WTC11 (cell line): ENCODE results near the gene TP53I3. TPM values are rescaled to one million over a fixed set of nuclear protein-coding genes. Genes with fewer than 3 reads are reported as not detected.

Experiments
- ATAC-seq: fragments of 200-7000 bp; cut with Tn5 transposase; 2 replicates; pipeline ENCODE4 v1.10.0; 2021; ENCODE audit warnings: mild to moderate bottlenecking, moderate library complexity
- CTCF ChIA-PET: fragments of 300-600 bp; sonication (Branson Sonifier 250); formaldehyde crosslinking; loops from one replicate; lab custom pipeline; 2021; ENCODE audit warnings: antibody characterized with exemption; lab: Charles Lee
- POLR2A ChIA-PET: fragments of 350-600 bp; sonication (Branson Sonifier 250); formaldehyde crosslinking; loops from one replicate; lab custom pipeline; 2021; ENCODE audit warnings: antibody characterized with exemption; lab: Charles Lee
- DNase-seq: peaks from one replicate; pipeline ENCODE4 v3.0.0; 2021; ENCODE audit warnings: low spot score
- H3K27ac Mint-ChIP-seq: 2 replicates; pipeline ENCODE4 v1.8.0; 2021; ENCODE audit warnings: mixed read lengths
- H3K27me3 Mint-ChIP-seq: 2 replicates; pipeline ENCODE4 v1.8.0; 2021; ENCODE audit warnings: low read depth, mild to moderate bottlenecking, moderate library complexity, mixed read lengths
- H3K36me3 Mint-ChIP-seq: 2 replicates; pipeline ENCODE4 v1.8.0; 2021; ENCODE audit warnings: mixed read lengths
- H3K4me1 Mint-ChIP-seq: 2 replicates; pipeline ENCODE4 v1.8.0; 2022; ENCODE audit warnings: mixed read lengths
- H3K4me3 Mint-ChIP-seq: 2 replicates; pipeline ENCODE4 v1.8.0; 2021; ENCODE audit warnings: mild to moderate bottlenecking, moderate library complexity, mixed read lengths
- H3K9me3 Mint-ChIP-seq: 2 replicates; pipeline ENCODE4 v1.8.0; 2021; ENCODE audit warnings: mixed read lengths
- CREB1 ChIP-seq: sonication (generic); formaldehyde crosslinking; IDR thresholded peaks from 2 replicates; pipeline ENCODE4 v1.8.0; 2023; ENCODE audit warnings: mild to moderate bottlenecking, missing genetic modification reagents
- E2F4 ChIP-seq: sonication (generic); formaldehyde crosslinking; IDR thresholded peaks from 2 replicates; pipeline ENCODE4 v1.8.1; 2022; ENCODE audit warnings: low read depth, mild to moderate bottlenecking, moderate library complexity, missing genetic modification reagents, borderline replicate concordance
- ERG ChIP-seq: fragments of 250-450 bp; sonication (Bioruptor Pico); IDR thresholded peaks from 2 replicates; pipeline ENCODE4 v1.8.0; 2021; ENCODE audit warnings: mild to moderate bottlenecking
- ETV6 ChIP-seq: sonication (generic); formaldehyde crosslinking; IDR thresholded peaks from 2 replicates; pipeline ENCODE4 v1.8.1; 2022; ENCODE audit warnings: mild to moderate bottlenecking, missing genetic modification reagents
- FOXK1 ChIP-seq: sonication (generic); formaldehyde crosslinking; IDR thresholded peaks from 2 replicates; pipeline ENCODE4 v1.8.0; 2022; ENCODE audit warnings: mild to moderate bottlenecking, moderate library complexity, missing genetic modification reagents
- HMGA2 ChIP-seq: fragments of 250-450 bp; sonication (Bioruptor Pico); IDR thresholded peaks from 2 replicates; pipeline ENCODE4 v1.4.0; 2021; ENCODE audit warnings: mild to moderate bottlenecking, moderate library complexity
- JUN ChIP-seq: sonication (generic); formaldehyde crosslinking; IDR thresholded peaks from 2 replicates; pipeline ENCODE4 v1.8.0; 2023; ENCODE audit warnings: mild to moderate bottlenecking, missing genetic modification reagents
- MLX ChIP-seq: sonication (generic); formaldehyde crosslinking; IDR thresholded peaks from 2 replicates; pipeline ENCODE4 v1.8.1; 2023; ENCODE audit warnings: mild to moderate bottlenecking, missing genetic modification reagents, moderate library complexity
- NR2C2 ChIP-seq: sonication (generic); formaldehyde crosslinking; IDR thresholded peaks from 2 replicates; pipeline ENCODE4 v1.8.0; 2022; ENCODE audit warnings: mild to moderate bottlenecking, missing genetic modification reagents
- OVOL2 ChIP-seq: fragments of 250-450 bp; sonication (Bioruptor Pico); IDR thresholded peaks from 2 replicates; pipeline ENCODE4 v1.9.0; 2021; ENCODE audit warnings: mild to moderate bottlenecking, borderline replicate concordance
- RELA ChIP-seq: sonication (generic); formaldehyde crosslinking; IDR thresholded peaks from 2 replicates; pipeline ENCODE4 v1.8.1; 2022; ENCODE audit warnings: missing genetic modification reagents, mild to moderate bottlenecking, borderline replicate concordance
- SMAD3 ChIP-seq: sonication (generic); formaldehyde crosslinking; IDR thresholded peaks from 2 replicates; pipeline ENCODE4 v1.8.0; 2022; ENCODE audit warnings: missing genetic modification reagents, mild to moderate bottlenecking, borderline replicate concordance
- SOX15 ChIP-seq: fragments of 250-450 bp; sonication (Bioruptor Pico); IDR thresholded peaks from 2 replicates; pipeline ENCODE4 v1.9.0; 2021; ENCODE audit warnings: mild to moderate bottlenecking
- TP53 ChIP-seq: sonication (generic); formaldehyde crosslinking; IDR thresholded peaks from 2 replicates; pipeline ENCODE4 v1.8.1; 2023; ENCODE audit warnings: mild to moderate bottlenecking, missing genetic modification reagents
- USF1 ChIP-seq: sonication (generic); formaldehyde crosslinking; IDR thresholded peaks from 2 replicates; pipeline ENCODE4 v1.8.0; 2022; ENCODE audit warnings: mild to moderate bottlenecking, missing genetic modification reagents
- ZBTB43 ChIP-seq: sonication (generic); formaldehyde crosslinking; IDR thresholded peaks from 2 replicates; pipeline ENCODE4 v1.8.1; 2023; ENCODE audit warnings: mild to moderate bottlenecking, missing genetic modification reagents
- ZMAT4 ChIP-seq: fragments of 250-450 bp; sonication (Bioruptor Pico); IDR thresholded peaks from 2 replicates; pipeline ENCODE4 v1.9.0; 2021; ENCODE audit warnings: mild to moderate bottlenecking
- ZNF512 ChIP-seq: sonication (generic); formaldehyde crosslinking; IDR thresholded peaks from 2 replicates; pipeline ENCODE4 v1.8.1; 2022; ENCODE audit warnings: missing genetic modification reagents, borderline replicate concordance
- total RNA-seq: library from RNA; stranded (reverse); gene quantifications from 3 replicates; pipeline ENCODE4 v1.2.3, GENCODE V29; 2021

TP53I3 gene
- total RNA-seq, 1 experiment from 2014 or later: 32.9 TPM

GRCh38 chr2:24058564-24059271 is 25.9 kb downstream of the TP53I3 start (continued):
- TF ChIP-seq SMAD3 (CRISPR knock-in tag): no peak
- TF ChIP-seq FOXK1: no peak

GRCh38 chr2:24055750-24056149 is 28.9 kb downstream of the TP53I3 start:
- ATAC-seq: no peak
- no peak for DNase-seq
- TF ChIP-seq E2F4 (CRISPR knock-in tag): no peak
- no peak for TF ChIP-seq CREB1 (CRISPR knock-in tag)
- TF ChIP-seq NR2C2 (CRISPR knock-in tag): no peak
- no peak for TF ChIP-seq MLX
- peaks cover 22% of the 10 kb centered on the region for H3K36me3 Mint-ChIP-seq
- ChIA-PET CTCF (no interaction called here), POLR2A (no interaction called here)
- no peak overlapping the region for H3K4me3 Mint-ChIP-seq
- H3K27ac Mint-ChIP-seq: no peak overlapping the region
- no peaks in the 10 kb centered on the region for H3K27me3 Mint-ChIP-seq
- no peaks in the 10 kb centered on the region for H3K9me3 Mint-ChIP-seq
- H3K4me1 Mint-ChIP-seq: no peaks in the 10 kb centered on the region; the same call in 1 of the 2 replicates

- DNase-seq: no peak
- ATAC-seq: no peak
- Mint-ChIP-seq H3K27ac (no peak overlapping the region), H3K9me3 (no peaks in the 10 kb centered on the region), H3K27me3 (no peaks in the 10 kb centered on the region), H3K4me1 (no peaks in the 10 kb centered on the region), H3K36me3 (peaks cover 22% of the 10 kb centered on the region), H3K4me3 (no peak overlapping the region)
- TF ChIP-seq SOX15 (CRISPR knock-in tag): no peak
- TF ChIP-seq HMGA2: no peak
- TF ChIP-seq ZMAT4 (CRISPR knock-in tag): no peak
- no peak for TF ChIP-seq ERG (CRISPR knock-in tag)
- no peak for TF ChIP-seq ZNF512 (CRISPR knock-in tag)
- no peak for TF ChIP-seq NR2C2 (CRISPR knock-in tag)
- CTCF ChIA-PET: no interaction called here
- POLR2A ChIA-PET: no interaction called here
These were observed 30.1 kb downstream of the TP53I3 start for GRCh38 chr2:24054366-24055010.

GRCh38 chr2:24052951-24053350 is 31.7 kb downstream of the TP53I3 start:
- CTCF ChIA-PET: interaction anchor here (2.3 kb wide), 1 partner anchor 31 kb away, joined by 5 read pairs; the partner anchor contains the start of gene TP53I3
- H3K36me3 Mint-ChIP-seq: peaks cover 22% of the 10 kb centered on the region
- DNase-seq (no peak), ATAC-seq (no peak)
- H3K27ac Mint-ChIP-seq: no peak overlapping the region
- H3K4me1 Mint-ChIP-seq: peaks cover 4% of the 10 kb centered on the region; the same call in 1 of the 2 replicates
- no peaks in the 10 kb centered on the region for H3K9me3 Mint-ChIP-seq
- H3K4me3 Mint-ChIP-seq: no peak overlapping the region
- no peaks in the 10 kb centered on the region for H3K27me3 Mint-ChIP-seq
- POLR2A ChIA-PET: no interaction called here
- TF ChIP-seq OVOL2 (CRISPR knock-in tag) (no peak), USF1 (no peak), ZBTB43 (no peak), JUN (CRISPR knock-in tag) (no peak), TP53 (no peak), RELA (CRISPR knock-in tag) (no peak), ZNF512 (CRISPR knock-in tag) (no peak), ETV6 (CRISPR knock-in tag) (no peak), ERG (CRISPR knock-in tag) (no peak)
